NCI-H345 (cell line): ENCODE data around the gene CYP11A1.

Experiments
- DNase-seq: peaks from one replicate; lab custom pipeline; 2025; lab: John Stamatoyannopoulos, UW

Gene CYP11A1

DNA sequence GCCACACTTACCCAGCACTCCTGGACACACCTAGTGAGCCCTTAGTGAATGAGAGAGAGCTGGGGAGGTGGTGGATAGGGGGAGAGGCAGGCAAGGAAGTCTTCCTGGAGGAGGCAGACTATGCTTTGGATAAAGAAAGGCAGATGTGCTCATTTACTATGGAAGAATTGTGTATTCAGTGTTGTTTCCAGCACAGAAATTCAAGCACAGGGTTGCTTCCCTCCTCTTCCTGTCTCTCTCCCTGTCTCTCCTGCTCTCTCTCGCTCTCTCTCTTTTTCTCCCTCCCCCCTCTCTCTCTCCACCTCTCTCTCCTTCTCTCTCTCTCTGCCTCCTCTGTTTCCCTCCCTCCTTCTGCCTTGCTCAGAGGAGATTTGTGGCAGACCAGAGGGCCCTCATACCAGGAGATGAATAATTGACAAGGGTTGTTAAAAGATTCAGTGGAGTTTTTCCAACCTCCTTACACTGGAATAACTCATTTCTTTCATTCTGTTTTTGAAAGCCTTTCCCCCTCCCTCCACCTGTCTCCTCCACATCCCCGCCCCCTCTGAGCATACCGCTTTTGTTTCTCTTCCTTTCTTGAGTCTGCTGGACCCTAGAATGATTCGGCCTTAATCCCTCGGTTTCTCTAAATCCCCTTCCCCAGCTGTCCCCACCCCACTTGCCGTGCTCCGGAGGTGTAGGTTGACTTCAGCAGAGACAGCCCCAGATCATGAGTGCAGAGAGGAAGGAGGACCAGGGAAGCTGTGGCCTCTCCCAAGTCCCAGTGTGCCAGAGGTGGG lies 65.7 kb downstream of the CYP11A1 start:
- no peak for DNase-seq

DNA sequence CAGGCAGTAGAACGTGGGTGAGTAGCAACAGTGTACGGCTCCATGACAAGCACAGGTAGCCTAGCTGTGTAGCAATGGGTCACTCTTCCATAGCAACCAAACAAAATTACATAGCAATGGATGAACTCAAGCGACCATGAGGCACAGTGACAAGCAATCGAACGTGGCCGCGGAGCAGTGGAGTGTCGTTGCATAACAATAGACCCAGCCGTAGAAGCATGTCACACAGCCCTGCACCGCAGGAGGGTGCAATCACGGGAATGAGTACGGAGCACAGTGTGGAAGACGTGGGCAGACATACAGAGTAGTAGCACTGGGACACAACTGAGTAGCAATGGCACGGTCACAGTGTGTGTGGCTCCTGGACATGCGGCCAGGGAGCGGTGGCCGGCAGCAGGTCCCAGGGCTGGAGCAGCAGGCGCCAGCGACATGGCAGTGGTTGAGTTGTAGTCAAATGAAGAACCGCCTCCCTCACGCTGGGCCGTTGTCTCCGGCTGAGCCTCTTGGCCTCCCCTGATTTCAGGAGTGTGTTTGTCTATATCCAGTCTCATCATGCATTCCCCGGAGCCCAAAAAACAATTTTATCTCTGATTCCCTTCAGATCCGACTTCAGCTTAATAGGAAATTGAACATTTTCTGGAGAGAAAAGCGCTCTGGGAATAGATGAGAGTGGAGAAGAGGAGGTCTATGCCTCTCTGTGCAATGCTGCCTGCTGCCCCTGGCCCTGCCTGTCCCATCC lies 67.2 kb downstream of the CYP11A1 start:
- DNase-seq: no peak

DNA sequence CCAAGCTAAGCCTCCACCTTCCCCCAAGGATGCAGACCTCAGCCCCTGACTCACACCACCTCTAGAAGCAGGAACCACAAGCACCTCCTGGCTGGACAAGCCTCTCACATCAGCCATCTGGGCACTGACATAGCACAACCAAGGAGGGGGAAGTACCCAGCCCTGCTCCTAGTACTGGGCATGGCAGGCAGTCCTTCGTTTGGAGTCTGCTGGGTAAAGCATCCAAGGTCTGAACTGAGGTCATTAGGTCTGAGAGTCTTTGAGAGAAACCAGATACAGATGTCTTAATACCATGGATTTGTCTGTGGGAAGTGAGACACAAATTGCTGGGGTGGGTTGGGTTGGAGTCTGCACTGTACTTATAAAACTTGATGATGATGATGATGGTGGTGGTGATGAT lies 69.6 kb downstream of the CYP11A1 start:
- DNase-seq: no peak

DNA sequence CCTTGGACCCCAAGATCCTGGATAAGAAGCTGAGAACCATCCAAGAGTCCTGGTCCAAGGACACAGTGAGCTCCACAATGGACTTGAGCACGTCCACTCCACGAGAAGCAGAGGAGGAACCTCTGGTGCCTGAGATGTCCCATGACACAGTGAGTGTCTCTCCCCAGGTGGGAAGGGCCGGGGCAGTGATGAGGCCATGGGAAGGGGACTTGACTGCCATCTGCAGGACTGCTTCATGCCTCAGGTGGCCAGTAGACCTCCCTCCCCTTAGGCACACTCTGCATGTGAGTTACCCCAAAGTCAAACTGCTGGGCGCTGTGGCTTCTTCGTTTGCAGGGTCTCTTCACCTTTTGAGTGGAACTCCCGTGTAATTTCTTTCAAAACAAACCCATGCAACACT lies 71.6 kb downstream of the CYP11A1 start:
- no peak for DNase-seq

DNA sequence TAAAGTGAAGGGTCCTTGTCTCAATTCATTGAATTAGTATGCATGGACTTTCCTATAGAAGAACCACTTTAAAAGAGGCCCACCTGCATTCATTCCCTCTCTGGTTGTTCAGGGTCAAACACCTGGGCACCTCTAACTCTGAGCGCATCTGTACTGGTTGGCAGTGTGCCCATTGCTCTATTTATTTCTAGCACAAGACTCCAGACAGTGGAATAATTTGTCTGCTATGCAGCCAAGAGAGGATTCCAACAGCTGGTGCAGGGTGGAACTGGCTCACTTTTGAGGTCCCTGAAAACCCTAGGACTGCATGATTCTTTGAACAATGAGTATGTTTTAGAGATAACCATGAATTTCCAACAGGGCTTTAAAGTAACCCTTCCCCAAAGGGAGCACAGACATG lies 73.4 kb downstream of the CYP11A1 start:
- DNase-seq: peak; percentile 23

DNA sequence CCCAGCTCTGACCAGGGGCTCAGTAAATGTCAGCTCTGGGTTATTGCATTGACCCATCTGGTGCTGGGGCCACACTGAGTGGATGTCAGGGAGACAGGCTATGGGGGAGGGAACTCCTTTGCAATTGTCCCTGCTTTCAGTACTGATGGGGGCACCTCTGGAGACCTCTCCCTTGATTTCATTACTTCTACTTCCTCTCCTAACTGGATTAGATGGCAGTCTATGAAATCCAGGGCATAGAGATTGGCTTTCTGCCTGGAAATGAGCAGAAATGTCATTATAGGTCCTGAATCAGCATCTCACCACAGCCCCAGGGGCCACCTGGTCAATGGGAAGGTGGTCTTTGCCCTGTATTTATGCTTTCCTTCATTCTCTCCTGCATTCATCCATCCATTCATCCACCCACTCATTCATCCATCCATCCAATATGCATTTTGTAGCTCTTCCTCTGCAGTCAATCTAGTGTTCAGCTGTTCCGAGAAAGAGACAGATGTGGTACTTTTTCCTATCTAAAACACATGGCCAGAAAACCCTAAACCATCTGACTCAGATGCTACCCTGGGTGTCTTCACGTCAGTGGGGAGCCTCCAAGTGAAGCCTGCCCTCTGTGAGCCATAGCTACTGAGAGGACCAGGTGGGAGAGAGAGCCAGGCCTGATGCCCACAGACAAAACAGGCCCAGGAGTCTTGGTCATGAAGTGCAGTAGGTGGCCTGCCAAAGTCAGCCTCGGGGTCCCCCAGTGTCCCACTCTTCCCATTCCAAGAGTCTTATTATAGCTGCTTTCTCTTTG lies 74.2 kb downstream of the CYP11A1 start:
- no peak for DNase-seq

DNA sequence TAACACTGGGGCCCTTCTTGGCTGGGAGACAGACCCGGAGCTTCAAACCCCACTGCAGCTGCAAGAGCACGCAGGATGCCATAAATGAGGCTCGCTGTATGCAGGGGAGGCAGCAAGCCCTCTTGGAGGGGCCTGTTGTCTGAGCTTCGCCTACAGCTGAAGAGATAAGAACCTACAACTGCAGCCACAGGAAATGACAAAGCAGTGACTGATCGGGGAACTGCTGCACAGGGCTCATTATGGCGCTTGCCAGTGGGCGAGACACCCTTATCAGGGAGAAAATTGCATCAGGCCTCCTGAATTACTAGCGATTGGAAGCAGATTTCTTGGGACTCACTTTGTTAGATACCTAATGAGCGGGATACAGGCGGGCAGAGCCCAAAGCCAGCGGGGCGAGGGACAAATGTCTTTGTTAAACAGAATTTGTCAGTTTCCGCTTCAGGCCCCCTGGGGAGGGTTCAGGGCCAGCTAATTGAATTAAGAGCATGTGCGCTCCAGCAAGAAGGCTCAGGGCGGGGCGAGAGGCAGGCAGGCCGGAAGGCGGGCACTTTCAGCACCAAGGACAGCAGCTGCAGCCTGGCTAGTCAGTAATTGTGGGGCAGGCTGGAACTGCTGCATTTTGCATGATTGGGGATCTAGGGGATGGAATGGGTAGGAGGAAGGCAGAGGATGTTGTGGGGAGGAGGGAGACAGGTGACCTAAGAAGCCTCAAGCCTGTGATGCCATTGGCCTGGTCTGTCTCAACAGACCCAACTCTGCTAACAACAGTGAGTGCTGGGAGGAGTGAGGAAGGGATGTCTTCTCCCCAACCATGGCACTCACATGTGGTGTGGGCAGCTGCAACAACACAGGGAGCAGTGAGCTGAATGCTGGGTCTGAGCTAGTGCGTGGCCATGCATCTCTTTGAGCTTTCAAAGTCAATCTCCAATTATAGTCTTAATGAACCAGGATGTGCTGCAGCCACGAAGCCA lies 76.1 kb downstream of the CYP11A1 start:
- no peak for DNase-seq

DNA sequence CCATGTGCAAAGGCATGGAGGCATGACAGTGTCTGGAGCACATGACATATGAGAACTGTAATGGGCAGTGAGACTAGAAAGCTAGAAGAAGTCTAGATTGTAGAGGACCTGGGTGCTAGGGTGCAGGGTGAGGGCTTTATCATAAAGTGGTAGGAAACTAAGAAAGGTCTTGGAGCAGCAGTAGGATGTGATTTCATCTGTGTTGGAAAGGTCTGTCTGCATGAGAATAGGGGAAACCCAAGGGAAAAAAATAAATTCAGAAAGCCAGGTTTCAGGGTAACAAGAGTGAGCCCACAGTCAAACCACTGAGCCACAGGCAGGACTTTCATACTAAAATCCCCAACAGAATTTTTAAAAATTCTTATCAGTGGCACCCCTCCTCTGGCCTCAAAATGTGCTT lies 76.8 kb downstream of the CYP11A1 start:
- no peak for DNase-seq

DNA sequence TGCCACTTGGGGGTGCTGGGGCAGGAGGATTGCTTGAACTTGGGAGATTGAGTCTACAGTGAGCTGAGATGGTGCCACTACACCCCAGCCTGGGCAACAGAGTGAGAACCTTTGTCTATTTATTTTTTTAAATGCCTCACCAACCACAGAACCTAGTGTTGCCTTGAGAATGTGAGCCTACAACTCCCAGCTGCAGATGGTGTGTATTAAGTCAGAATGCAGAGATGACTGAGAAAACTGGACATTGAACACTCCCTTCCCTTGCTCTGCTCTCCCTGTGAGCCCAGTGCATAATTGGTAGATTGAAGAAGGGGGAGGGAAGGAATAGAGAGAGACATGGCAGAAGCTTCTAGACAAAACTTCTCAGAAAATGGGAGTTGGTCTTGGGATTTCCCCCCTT lies 77.8 kb downstream of the CYP11A1 start:
- DNase-seq: no peak
